Stomach (tissue), 9 donors: ENCODE measurements around the gene UBXN7. TPM values are rescaled to one million over a fixed set of nuclear protein-coding genes. Genes with fewer than 3 reads are reported as not detected.

ENCODE experiments used
- DNase-seq, 2 donors: peaks; one replicate each; pipeline versions ENCODE4 v3.0.0 to v3.0.0-alpha.2; 2013 to 2019
- H3K27ac ChIP-seq, 5 donors: fragments of 200-600 bp in 4 of 5; sonication (generic) in 4 of 5; one replicate each; pipeline ENCODE4 v1.5.1; 2013 to 2019; ENCODE audit warnings: mild to moderate bottlenecking in 1 of 5, moderate library complexity in 1 of 5
- H3K27me3 ChIP-seq, 3 donors: fragments of 200-600 bp; sonication (generic); one replicate each; pipeline ENCODE4 v1.5.1; 2017 to 2019; ENCODE audit warnings: mixed run types in 1 of 3
- H3K36me3 ChIP-seq, 4 donors: fragments of 200-600 bp; sonication (generic); 1 replicate in 3 of 4; 2 replicates in 1 of 4; pipeline ENCODE4 v1.5.1; 2016 to 2019
- H3K4me1 ChIP-seq, 4 donors: fragments of 200-600 bp; sonication (generic); one replicate each; pipeline ENCODE4 v1.5.1; 2016 to 2019
- H3K4me3 ChIP-seq, 4 donors: fragments of 200-600 bp; sonication (generic) in 3 of 4; one replicate each; pipeline ENCODE4 v1.5.1; 2016 to 2019; ENCODE audit warnings: mild to moderate bottlenecking in 1 of 4
- H3K9me3 ChIP-seq, 4 donors: fragments of 200-600 bp; sonication (generic); one replicate each; pipeline ENCODE4 v1.5.1; 2016 to 2019
- EP300 ChIP-seq: sonication (generic); formaldehyde crosslinking; IDR thresholded peaks from one replicate; pipeline ENCODE4 v1.6.1; 2017; ENCODE audit warnings: antibody characterized with exemption
- POLR2A ChIP-seq, 4 donors: fragments of 450-650 bp; IDR thresholded peaks; one replicate each; pipeline ENCODE4 v1.6.1; 2016; ENCODE audit warnings: antibody characterized with exemption in 4 of 4, control low read depth in 2 of 4, mild to moderate bottlenecking in 1 of 4, moderate library complexity in 1 of 4
- POLR2AphosphoS5 ChIP-seq, 3 donors: sonication (generic); formaldehyde crosslinking; IDR thresholded peaks; one replicate each; pipeline ENCODE4 v1.6.1; 2016; ENCODE audit warnings: antibody characterized with exemption in 3 of 3
- WGBS, 5 donors: extraction: QIAGEN DNeasy Blood & Tissue Kit in 3 of 5; methylation state at CpG; one replicate each; pipeline versions ENCODE4 v1.1.5 to v1.1.7; 2013 to 2018; 5-methylcytosine and 5-hydroxymethylcytosine counted together
- intact Hi-C: fragments of 100-400 bp; cut with DNase I; formaldehyde crosslinking; loops from one replicate; pipeline ENCODE4 v1.15.1; 2023; ENCODE audit warnings: low total_unique reads
- polyA plus RNA-seq, 3 donors: library from polyadenylated mRNA; stranded (reverse); fragments of 200-250 nt; gene quantifications; one replicate each; pipeline ENCODE4 v1.2.3, GENCODE V29; 2013
- total RNA-seq, 5 donors: library from RNA; depleted of rRNA; stranded (reverse); fragments of >200 nt; gene quantifications; one replicate each; pipeline versions ENCODE4 v1.1.0 to v1.2.3, GENCODE V29; 2014 to 2016
- TF ChIP-seq, protein P1 (sequence below), 7 experiments: fragments of 450-650 bp in 4 of 7; fragments of 200-600 bp in 3 of 7; sonication (generic) in 3 of 7; IDR thresholded peaks; one replicate each; pipeline ENCODE4 v1.5.1; 2016 to 2019; ENCODE audit warnings: antibody characterized with exemption in 7 of 7, control low read depth in 2 of 7, mild to moderate bottlenecking in 1 of 7
- donor health status: healthy with polysubstance abuse.
- donor health status: Bipolar disorder and iron deficiency.
- donor health status: healthy.

UBXN7 gene
- total and polyA plus RNA-seq, 8 donors: 2.2 to 39.3 (median 14.4) TPM

DNA sequence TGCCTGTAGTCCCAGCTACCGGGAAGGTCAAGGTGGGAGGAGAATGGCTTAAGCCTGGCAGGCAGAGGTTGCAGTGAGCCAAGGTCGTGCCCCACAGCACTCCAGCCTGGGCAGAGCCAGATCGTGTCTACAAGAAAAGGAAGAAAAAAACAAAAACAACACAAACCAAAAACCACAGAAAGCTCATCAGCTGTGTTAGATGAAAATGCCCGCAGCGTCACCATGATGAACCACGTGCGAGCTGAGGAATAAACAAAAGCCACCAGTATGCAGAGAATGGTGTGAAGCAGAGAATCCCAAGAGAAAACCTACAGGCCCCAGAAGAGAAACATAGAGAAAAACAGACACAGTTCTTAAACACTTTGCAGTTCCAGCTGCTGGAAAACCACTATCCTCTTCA is 74.3 kb downstream of the UBXN7 start:
- Histone ChIP-seq H3K4me3 (no peak overlapping the region), H3K4me1 (peaks cover 0 to 6% (median 3%) of the 10 kb centered on the region in 4 donors), H3K36me3 (peaks cover 41 to 100% (median 97%) of the 10 kb centered on the region in 4 donors), H3K27ac (no peak overlapping the region), H3K27me3 (no peaks in the 10 kb centered on the region), H3K9me3 (no peaks in the 10 kb centered on the region)
- DNase-seq: no peak
- intact Hi-C loops: no loop called here
- 80 to 87% (median 85%) methylated on average over 7 of the region's 7 CpGs for WGBS, 5 donors
- TF ChIP-seq POLR2A (IDR thresholded peaks at IDR 0.05): no peak
- no peak for TF ChIP-seq POLR2AphosphoS5 (IDR thresholded peaks at IDR 0.05)
- TF ChIP-seq, protein P1, sequence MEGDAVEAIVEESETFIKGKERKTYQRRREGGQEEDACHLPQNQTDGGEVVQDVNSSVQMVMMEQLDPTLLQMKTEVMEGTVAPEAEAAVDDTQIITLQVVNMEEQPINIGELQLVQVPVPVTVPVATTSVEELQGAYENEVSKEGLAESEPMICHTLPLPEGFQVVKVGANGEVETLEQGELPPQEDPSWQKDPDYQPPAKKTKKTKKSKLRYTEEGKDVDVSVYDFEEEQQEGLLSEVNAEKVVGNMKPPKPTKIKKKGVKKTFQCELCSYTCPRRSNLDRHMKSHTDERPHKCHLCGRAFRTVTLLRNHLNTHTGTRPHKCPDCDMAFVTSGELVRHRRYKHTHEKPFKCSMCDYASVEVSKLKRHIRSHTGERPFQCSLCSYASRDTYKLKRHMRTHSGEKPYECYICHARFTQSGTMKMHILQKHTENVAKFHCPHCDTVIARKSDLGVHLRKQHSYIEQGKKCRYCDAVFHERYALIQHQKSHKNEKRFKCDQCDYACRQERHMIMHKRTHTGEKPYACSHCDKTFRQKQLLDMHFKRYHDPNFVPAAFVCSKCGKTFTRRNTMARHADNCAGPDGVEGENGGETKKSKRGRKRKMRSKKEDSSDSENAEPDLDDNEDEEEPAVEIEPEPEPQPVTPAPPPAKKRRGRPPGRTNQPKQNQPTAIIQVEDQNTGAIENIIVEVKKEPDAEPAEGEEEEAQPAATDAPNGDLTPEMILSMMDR (IDR thresholded peaks at IDR 0.05): no peak
- TF ChIP-seq EP300: no peak

DNA sequence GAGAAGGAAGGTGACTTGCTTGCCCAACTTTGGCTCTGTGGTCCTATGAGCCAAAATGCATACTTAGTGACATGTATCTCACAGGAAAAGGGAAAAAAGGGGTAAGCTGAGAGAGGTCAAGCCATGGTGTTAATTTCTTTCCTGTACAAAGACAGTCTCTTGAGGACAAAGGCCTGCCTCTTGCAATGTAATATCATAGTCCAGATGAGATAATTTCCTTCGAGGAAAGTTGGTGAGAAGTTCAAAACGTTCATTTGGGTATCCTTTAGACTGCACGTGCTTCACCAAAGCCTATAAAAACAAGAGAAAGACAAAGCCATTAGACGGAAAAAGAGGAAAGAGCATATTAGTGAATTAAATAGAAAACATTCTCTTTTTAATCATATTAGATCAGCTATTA is 75.7 kb downstream of the UBXN7 start:
- 82 to 88% (median 86%) methylated on average over 4 of the region's 4 CpGs for WGBS, 5 donors
- H3K4me1 ChIP-seq: peaks cover 0 to 6% (median 3%) of the 10 kb centered on the region in 4 donors
- no peak for DNase-seq
- no peak overlapping the region for H3K4me3 ChIP-seq
- peaks cover 31 to 97% (median 92%) of the 10 kb centered on the region in 4 donors for H3K36me3 ChIP-seq
- no peaks in the 10 kb centered on the region for H3K9me3 ChIP-seq
- no peak overlapping the region for H3K27ac ChIP-seq
- H3K27me3 ChIP-seq: no peaks in the 10 kb centered on the region
- TF ChIP-seq POLR2AphosphoS5 (IDR thresholded peaks at IDR 0.05): no peak
- TF ChIP-seq EP300: no peak
- no peak for TF ChIP-seq POLR2A (IDR thresholded peaks at IDR 0.05)
- TF ChIP-seq, protein P1 (IDR thresholded peaks at IDR 0.05): no peak
- intact Hi-C loops: no loop called here

DNA sequence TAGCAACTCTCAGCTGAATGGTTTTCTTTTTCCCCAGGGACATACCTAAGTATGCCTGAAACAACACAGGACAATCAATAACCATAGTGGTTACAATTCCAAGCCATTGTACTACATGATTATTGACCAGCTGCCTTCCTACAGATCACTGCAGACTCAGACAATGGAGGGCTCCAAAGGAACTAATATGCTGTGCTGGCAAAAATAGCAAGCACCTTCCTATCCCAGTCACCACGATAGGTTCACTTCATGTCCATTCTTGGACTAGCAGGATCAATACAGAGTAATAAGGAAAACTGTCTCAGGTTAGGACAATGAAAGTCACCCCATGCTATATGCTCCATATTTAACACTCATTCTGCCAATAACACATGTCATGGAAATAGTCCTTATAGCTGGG is 76.6 kb downstream of the UBXN7 start:
- DNase-seq: no peak
- intact Hi-C loops: no loop called here
- H3K27ac ChIP-seq: no peak overlapping the region
- no peak overlapping the region for H3K4me3 ChIP-seq
- peaks cover 26 to 89% (median 83%) of the 10 kb centered on the region in 4 donors for H3K36me3 ChIP-seq
- no peak for TF ChIP-seq POLR2A (IDR thresholded peaks at IDR 0.05)
- no peak for TF ChIP-seq EP300
- H3K27me3 ChIP-seq: no peaks in the 10 kb centered on the region
- no peaks in the 10 kb centered on the region for H3K9me3 ChIP-seq
- H3K4me1 ChIP-seq: peaks cover 0 to under 1% (median 0%) of the 10 kb centered on the region in 4 donors
- WGBS, 5 donors: 95 to 100% (median 97%) methylated on average over 1 of the region's 1 CpG

DNA sequence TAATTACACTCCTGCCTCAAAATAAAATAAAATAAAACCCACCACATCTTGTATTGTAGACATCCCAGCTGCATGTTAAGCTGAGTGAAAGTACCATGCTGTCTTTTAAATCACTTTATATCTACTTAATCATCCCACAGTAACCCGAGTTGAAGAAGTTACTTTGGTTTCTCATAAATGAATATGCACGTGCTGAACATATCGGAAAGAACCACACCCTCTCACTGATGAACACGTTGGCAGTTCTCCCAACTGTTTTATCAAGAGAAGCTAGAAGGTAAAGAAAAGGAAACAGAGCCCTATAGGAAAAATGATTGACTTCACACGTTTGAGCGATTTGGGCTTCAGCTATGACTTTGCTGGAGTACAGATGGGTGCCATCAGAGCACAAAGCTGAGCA is 78.1 kb downstream of the UBXN7 start:
- 45 to 68% (median 58%) methylated on average over 6 of the region's 6 CpGs for WGBS, 5 donors
- no peaks in the 10 kb centered on the region for H3K4me1 ChIP-seq
- H3K36me3 ChIP-seq: peaks cover 22 to 79% (median 73%) of the 10 kb centered on the region in 4 donors
- DNase-seq: no peak
- H3K4me3 ChIP-seq: no peak overlapping the region
- H3K9me3 ChIP-seq: no peaks in the 10 kb centered on the region
- intact Hi-C loops: no loop called here
- H3K27me3 ChIP-seq: no peaks in the 10 kb centered on the region
- H3K27ac ChIP-seq: no peak overlapping the region
- TF ChIP-seq POLR2A (IDR thresholded peaks at IDR 0.05): no peak
- TF ChIP-seq POLR2AphosphoS5 (IDR thresholded peaks at IDR 0.05): no peak
- TF ChIP-seq, protein P1 (IDR thresholded peaks at IDR 0.05): no peak
- TF ChIP-seq EP300: no peak

DNA sequence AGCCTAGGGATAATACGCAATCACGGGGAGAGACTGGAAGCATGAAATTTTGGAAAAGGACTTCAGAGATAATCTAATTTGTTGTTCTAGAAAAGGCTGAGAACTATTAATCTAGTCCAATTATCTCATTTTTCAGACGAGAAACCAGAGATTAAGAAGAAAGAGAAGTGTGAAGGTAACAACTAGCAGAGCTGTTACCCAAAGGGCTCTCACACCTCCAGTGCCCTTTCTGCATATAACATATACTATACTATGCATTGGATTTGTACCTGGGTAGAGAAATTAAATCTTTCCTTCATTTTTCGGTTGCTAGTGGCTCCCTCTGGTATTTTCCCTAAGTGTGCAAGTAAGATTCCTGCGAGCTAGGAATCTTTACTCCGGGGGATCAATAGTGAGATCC is 80.7 kb downstream of the UBXN7 start:
- DNase-seq: no peak
- TF ChIP-seq, protein P1 (IDR thresholded peaks at IDR 0.05): no peak
- no peak for TF ChIP-seq EP300
- no peak for TF ChIP-seq POLR2AphosphoS5 (IDR thresholded peaks at IDR 0.05)
- no peaks in the 10 kb centered on the region for H3K27me3 ChIP-seq
- whole genome bisulfite sequencing, 5 donors: 73 to 94% (median 75%) methylated on average over 6 of the region's 6 CpGs
- peaks cover 9 to 65% (median 59%) of the 10 kb centered on the region in 4 donors for H3K36me3 ChIP-seq
- intact Hi-C loops: no loop called here
- H3K27ac ChIP-seq: no peak overlapping the region
- no peak overlapping the region for H3K4me3 ChIP-seq
- H3K4me1 ChIP-seq: no peaks in the 10 kb centered on the region
- H3K9me3 ChIP-seq: no peaks in the 10 kb centered on the region
